Stimulated activated CD4-positive, alpha-beta T cell treated with anti-CD3 and anti-CD28 coated beads, Interleukin-1b, Interleukin-23, amount 100 ng/mL, for 4 hours (primary cell): ENCODE results near the gene PPCDC.

Experiments used
- DNase-seq, 2 donors: peaks; one replicate each; pipeline ENCODE4 v3.0.0-alpha.2; 2020; ENCODE audit warnings: low read depth in 2 of 2

The PPCDC gene

GRCh38 chr15:75044258-75044878, 21.0 kb downstream of the PPCDC start:
- no peak for DNase-seq

- DNase-seq = no peak
Measured at GRCh38 chr15:75045332-75046015, 22.1 kb downstream of the PPCDC start.

- no peak for DNase-seq
Measured at GRCh38 chr15:75048394-75048793, 25.0 kb downstream of the PPCDC start.

GRCh38 chr15:75049392-75049791, 26.0 kb downstream of the PPCDC start:
- no peak for DNase-seq

GRCh38 chr15:75050283-75050682, 26.9 kb downstream of the PPCDC start:
- no peak for DNase-seq

- DNase-seq = no peak
Measured at GRCh38 chr15:75051191-75051608, 27.8 kb downstream of the PPCDC start.

- DNase-seq = no peak
Measured at GRCh38 chr15:75051711-75052110, 28.3 kb downstream of the PPCDC start.

GRCh38 chr15:75052972-75053747, 29.8 kb downstream of the PPCDC start:
- DNase-seq = no peak

- no peak for DNase-seq
Measured at GRCh38 chr15:75053748-75054125, 30.3 kb downstream of the PPCDC start.

GRCh38 chr15:75054172-75054897, 30.9 kb downstream of the PPCDC start:
- no peak for DNase-seq

GRCh38 chr15:75056036-75056435, 32.6 kb downstream of the PPCDC start:
- DNase-seq = no peak

- DNase-seq = no peak
Measured at GRCh38 chr15:75058127-75058905, 34.9 kb downstream of the PPCDC start.

GRCh38 chr15:75059607-75060006, 36.2 kb downstream of the PPCDC start:
- DNase-seq = no peak

GRCh38 chr15:75061272-75061671, 37.9 kb downstream of the PPCDC start:
- no peak for DNase-seq

GRCh38 chr15:75062706-75063105, 39.3 kb downstream of the PPCDC start:
- no peak for DNase-seq

GRCh38 chr15:75063338-75063737, 39.9 kb downstream of the PPCDC start:
- DNase-seq = no peak

GRCh38 chr15:75063889-75064288, 40.5 kb downstream of the PPCDC start:
- no peak for DNase-seq

GRCh38 chr15:75064846-75065245, 41.5 kb downstream of the PPCDC start:
- no peak for DNase-seq

GRCh38 chr15:75065467-75065850, 42.1 kb downstream of the PPCDC start:
- DNase-seq = no peak

GRCh38 chr15:75065851-75066509, 42.6 kb downstream of the PPCDC start:
- DNase-seq = no peak
